ENCODE results near the gene RTP3.

Gene RTP3

GRCh38 chr3:46497556-46498265, at the start of gene RTP3:
RTP3 (plus strand) TSS chr3:46497976; CDS start chr3:46498063, 87 bp downstream.
- no peak for DNase-seq (ENCODE audit: low spot score)

- DNase-seq (ENCODE audit: low spot score), result no peak
Measured at GRCh38 chr3:46448721-46449120, 49.1 kb upstream of the RTP3 start.

- DNase-seq (ENCODE audit: low spot score), result no peak
Measured at GRCh38 chr3:46449755-46450552, 47.8 kb upstream of the RTP3 start.

GRCh38 chr3:46453526-46454208, 44.1 kb upstream of the RTP3 start:
- DNase-seq (ENCODE audit: low spot score), result no peak

GRCh38 chr3:46454209-46454595, 43.6 kb upstream of the RTP3 start:
- no peak for DNase-seq (ENCODE audit: low spot score)

- no peak for DNase-seq (ENCODE audit: low spot score)
Measured at GRCh38 chr3:46454606-46455005, 43.2 kb upstream of the RTP3 start.

GRCh38 chr3:46455231-46456115, 42.3 kb upstream of the RTP3 start:
- no peak for DNase-seq (ENCODE audit: low spot score)

GRCh38 chr3:46456118-46456517, 41.7 kb upstream of the RTP3 start:
- DNase-seq (ENCODE audit: low spot score), result no peak

GRCh38 chr3:46460051-46460450, 37.7 kb upstream of the RTP3 start:
- no peak for DNase-seq (ENCODE audit: low spot score)

- DNase-seq (ENCODE audit: low spot score), result no peak
Measured at GRCh38 chr3:46462111-46462510, 35.7 kb upstream of the RTP3 start.

GRCh38 chr3:46462511-46462910, 35.3 kb upstream of the RTP3 start:
- DNase-seq (ENCODE audit: low spot score), result no peak

- no peak for DNase-seq (ENCODE audit: low spot score)
Measured at GRCh38 chr3:46463120-46463867, 34.5 kb upstream of the RTP3 start.

- no peak for DNase-seq (ENCODE audit: low spot score)
Measured at GRCh38 chr3:46463868-46464241, 33.9 kb upstream of the RTP3 start.

GRCh38 chr3:46464326-46465195, 33.2 kb upstream of the RTP3 start, which contains the start of gene LTF:
LTF (minus strand) TSS chr3:46464905; CDS start chr3:46464867, 38 bp downstream.
- no peak for DNase-seq (ENCODE audit: low spot score)

- DNase-seq (ENCODE audit: low spot score), result no peak
Measured at GRCh38 chr3:46465196-46465520, 32.6 kb upstream of the RTP3 start.

- no peak for DNase-seq (ENCODE audit: low spot score)
Measured at GRCh38 chr3:46466273-46466672, 31.5 kb upstream of the RTP3 start.

- no peak for DNase-seq (ENCODE audit: low spot score)
Measured at GRCh38 chr3:46466871-46467403, 30.8 kb upstream of the RTP3 start.

GRCh38 chr3:46467562-46467961, 30.2 kb upstream of the RTP3 start:
- no peak for DNase-seq (ENCODE audit: low spot score)

- DNase-seq (ENCODE audit: low spot score), result no peak
Measured at GRCh38 chr3:46468753-46469600, 28.8 kb upstream of the RTP3 start.

Measured in Ammon's horn (tissue), 1 donor.